Measurements from ENCODE around the gene AUTS2.
"Not testable (repeated sequence)": the region's sequence is repeated elsewhere in the genome, so short reads cannot be mapped to it uniquely, and the experiment has no call there.

Gene AUTS2

GRCh38 chr7:70219061-70219460, 620.8 kb downstream of the AUTS2 start:
- DNase-seq: no peak

GRCh38 chr7:70229242-70229641, 631.0 kb downstream of the AUTS2 start:
- no peak for DNase-seq

- DNase-seq: no peak
Observed at GRCh38 chr7:70230761-70231160, 632.5 kb downstream of the AUTS2 start.

- no peak for DNase-seq
Observed at GRCh38 chr7:70233776-70234175, 635.5 kb downstream of the AUTS2 start.

- DNase-seq: no peak
Observed at GRCh38 chr7:70237256-70237655, 639.0 kb downstream of the AUTS2 start.

GRCh38 chr7:70237831-70238575, 639.7 kb downstream of the AUTS2 start:
- DNase-seq: no peak

GRCh38 chr7:70239918-70240317, 641.6 kb downstream of the AUTS2 start:
- DNase-seq: no peak

- DNase-seq: no peak
Observed at GRCh38 chr7:70240873-70241272, 642.6 kb downstream of the AUTS2 start.

GRCh38 chr7:70241536-70242175, 643.4 kb downstream of the AUTS2 start:
- no peak for DNase-seq

- no peak for DNase-seq
Observed at GRCh38 chr7:70242826-70243225, 644.6 kb downstream of the AUTS2 start.

- no peak for DNase-seq
Observed at GRCh38 chr7:70243443-70243842, 645.2 kb downstream of the AUTS2 start.

- DNase-seq: no peak
Observed at GRCh38 chr7:70257921-70258320, 659.6 kb downstream of the AUTS2 start.

- DNase-seq: no peak
Observed at GRCh38 chr7:70259502-70259901, 661.2 kb downstream of the AUTS2 start.

- DNase-seq: no peak
Observed at GRCh38 chr7:70263471-70264255, 665.4 kb downstream of the AUTS2 start.

- no peak for DNase-seq
Observed at GRCh38 chr7:70266186-70266585, 667.9 kb downstream of the AUTS2 start.

GRCh38 chr7:70267381-70268120, 669.3 kb downstream of the AUTS2 start:
- no peak for DNase-seq

- DNase-seq: no peak
Observed at GRCh38 chr7:70268179-70268578, 669.9 kb downstream of the AUTS2 start.

GRCh38 chr7:70270149-70270548, 671.9 kb downstream of the AUTS2 start:
- DNase-seq: no peak

GRCh38 chr7:70271617-70272081, 673.4 kb downstream of the AUTS2 start:
- DNase-seq: no peak

- not testable (repeated sequence) for DNase-seq
Observed at GRCh38 chr7:70275570-70275969, 677.3 kb downstream of the AUTS2 start.

- DNase-seq: no peak
Observed at GRCh38 chr7:70285187-70285586, 686.9 kb downstream of the AUTS2 start.

- no peak for DNase-seq
Observed at GRCh38 chr7:70285854-70286253, 687.6 kb downstream of the AUTS2 start.

Data from NCI-H187 (cell line).